ENCODE results near the gene MTHFR.

The MTHFR gene

GRCh38 chr1:11805422-11806306 lies at the start of gene MTHFR, which contains the start of gene CLCN6:
TSS of gene MTHFR (minus strand) at chr1:11805964. CDS start at chr1:11803116, 2,848 bp downstream.
TSS of gene CLCN6 (plus strand) at chr1:11806191. CDS start at chr1:11806263, 72 bp downstream.
- DNase-seq (ENCODE audit: low read depth) = peak; percentile 97

DNA sequence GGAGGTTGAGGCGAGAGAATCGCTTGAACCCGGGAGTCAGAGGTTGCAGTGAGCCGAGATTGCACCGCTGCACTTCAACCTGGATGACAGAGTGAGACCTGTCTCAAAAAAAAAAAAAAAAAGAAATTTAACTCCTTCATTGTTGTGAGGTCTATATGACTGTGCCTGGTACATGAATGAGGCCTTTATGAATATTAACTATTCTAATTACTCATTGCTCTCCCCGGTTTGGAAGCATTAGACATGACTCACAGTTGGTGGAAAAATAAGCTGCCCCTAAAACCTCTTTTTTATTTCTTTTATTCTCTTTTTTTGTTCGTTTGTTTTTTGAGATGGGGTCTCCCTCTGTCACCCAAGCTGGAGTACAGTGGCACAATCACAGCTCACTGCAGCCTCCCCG lies 49.7 kb upstream of the MTHFR start:
- no peak for DNase-seq (ENCODE audit: low read depth)

GRCh38 chr1:11854519-11854918 lies 48.8 kb upstream of the MTHFR start:
- DNase-seq (ENCODE audit: low read depth) = no peak

GRCh38 chr1:11851180-11851579 lies 45.4 kb upstream of the MTHFR start:
- no peak for DNase-seq (ENCODE audit: low read depth)

DNA sequence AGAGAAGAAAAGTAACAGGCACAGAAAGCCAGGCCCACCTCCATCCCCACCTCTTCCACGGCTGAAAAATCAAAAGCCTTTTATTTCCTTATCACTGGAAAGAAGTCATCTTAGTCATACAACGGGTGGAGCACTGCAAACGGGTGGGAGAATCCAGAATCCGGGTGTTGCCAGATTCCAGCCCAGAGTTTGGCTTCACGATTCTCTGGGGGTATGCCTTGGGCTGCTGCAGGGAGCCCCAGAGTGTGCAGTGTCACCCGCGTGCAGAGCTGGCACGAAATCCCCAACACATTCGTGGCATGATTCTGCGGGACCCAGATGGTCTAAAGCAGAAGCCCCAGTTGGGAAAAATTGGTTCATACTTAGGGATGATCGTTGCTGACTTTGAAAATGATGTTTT lies 44.4 kb upstream of the MTHFR start:
- DNase-seq (ENCODE audit: low read depth) = no peak

DNA sequence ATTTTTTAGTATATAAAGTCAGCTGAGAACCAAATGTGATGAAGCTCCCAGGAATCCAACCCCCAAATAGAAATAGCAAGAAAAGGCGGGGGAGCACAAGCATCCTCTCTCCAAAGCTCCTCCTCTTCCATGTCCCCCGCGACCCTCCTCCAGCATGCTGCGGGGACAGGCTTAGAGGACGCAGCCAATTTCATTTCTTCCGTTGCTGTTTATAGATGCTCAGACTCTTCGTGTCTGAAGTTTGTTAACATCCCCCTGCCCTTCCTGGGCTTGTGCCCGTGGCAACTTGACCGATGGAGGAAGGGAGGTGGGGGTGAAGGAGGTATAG lies 42.6 kb upstream of the MTHFR start:
- DNase-seq (ENCODE audit: low read depth) = no peak

DNA sequence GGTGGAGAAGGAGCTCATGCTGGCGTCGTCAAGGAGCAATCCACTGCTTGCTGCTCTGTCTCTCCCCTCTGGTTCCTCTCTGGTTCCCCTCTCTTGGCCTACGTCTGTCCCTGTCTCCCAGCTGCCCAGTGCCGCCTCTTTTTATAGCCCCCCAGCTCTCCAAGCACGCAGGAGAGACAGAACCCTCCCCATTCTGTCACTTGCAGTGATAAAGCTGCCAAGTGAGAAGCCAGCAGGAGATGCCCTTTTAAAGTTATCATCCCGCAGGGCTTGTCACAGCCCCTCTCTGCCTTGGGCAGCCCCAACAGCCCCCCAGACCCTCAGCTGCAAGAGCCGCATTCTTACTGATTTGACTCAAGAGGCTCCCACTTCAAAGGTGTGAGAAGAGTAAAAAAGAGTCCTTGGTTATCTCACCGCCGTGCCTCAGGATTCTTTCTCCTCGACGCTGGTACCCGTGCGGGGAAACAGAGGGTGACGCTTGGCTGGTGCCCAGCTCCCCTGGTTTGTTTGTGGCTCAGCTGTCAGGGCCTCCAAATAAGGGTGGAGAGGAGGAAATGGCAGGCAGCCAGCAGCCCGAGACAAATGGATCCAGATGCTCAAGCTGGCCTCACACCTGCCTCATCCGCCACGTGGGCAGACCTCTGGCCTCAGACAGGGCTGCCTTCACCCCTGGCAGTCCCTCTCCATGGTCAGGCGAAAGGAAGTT lies 42.1 kb upstream of the MTHFR start, which contains the start of gene NPPA:
TSS of gene NPPA (minus strand) at position 117 of the 706 bp plus-strand sequence. CDS start at position 18, 99 bp downstream.
- no peak for DNase-seq (ENCODE audit: low read depth)

DNA sequence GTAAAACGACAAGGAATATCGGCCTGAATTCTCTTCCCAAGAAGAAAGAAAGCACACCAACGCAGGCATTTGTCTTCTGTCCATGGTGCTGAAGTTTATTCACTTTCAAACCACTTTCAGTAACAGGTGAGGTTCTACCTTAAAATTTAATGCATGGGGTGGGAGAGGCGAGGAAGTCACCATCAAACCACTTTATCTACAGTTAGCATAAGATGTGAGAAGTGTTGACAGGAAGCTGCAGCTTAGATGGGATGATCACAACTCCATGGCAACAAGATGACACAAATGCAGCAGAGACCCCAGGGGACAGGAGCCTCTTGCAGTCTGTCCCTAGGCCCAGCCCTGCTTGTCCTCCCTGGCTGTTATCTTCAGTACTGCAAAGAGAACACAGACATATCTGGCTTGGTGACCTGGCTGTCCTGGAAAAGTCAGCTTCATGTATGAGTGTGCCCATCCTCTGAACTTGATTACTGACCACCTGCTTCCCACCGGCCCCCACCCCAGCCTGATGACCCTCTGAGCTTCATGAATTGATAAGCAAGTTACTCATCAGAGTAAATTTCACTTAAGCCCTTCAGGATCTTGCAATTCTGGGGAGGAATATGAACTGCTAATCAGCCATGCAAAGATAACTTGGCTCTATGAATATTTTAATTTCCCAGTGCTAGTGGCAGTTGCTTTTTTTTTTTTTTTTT lies 40.0 kb upstream of the MTHFR start:
- DNase-seq (ENCODE audit: low read depth) = no peak

DNA sequence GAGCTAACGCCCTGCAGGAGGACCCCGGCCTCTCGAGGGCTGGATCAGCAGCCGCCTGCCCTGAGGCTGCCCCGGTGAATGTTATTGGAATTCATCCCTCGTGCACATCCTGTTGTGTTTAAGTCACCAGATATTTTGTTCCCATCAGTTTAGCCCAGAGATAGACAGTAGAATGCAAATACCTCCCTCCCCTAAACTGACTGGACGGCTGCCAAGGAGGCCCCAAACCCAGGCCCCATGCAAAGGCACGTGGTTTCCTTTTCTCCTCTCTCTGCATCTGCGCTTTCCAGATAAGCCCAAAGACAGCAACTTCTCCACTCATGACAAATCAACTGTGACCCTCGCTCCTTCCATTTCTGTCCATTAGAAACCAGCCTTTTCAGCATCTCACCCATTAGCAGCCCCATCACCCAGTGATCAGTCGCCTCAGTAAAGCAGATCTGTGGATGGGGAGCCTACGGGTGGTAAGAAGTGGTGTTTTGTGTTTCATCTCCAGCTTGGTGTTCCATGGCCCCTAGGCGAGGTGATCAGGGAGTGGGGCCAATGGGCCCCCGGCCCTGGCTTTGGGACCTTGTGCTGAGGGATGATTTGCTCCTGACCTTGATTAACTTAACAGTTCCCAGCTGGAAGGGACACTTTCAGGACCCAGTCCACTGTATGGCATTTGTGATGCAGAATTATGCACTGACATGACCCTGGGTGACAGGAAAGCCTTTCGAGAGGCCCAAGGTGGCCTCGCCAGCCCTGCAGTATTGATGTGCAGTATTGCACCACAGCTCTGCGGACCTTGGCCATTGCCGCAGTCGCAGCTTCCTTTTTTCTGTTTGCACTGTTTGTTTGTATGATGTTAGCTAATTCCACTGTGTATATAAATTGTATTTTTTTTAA lies 36.6 kb upstream of the MTHFR start:
- no peak for DNase-seq (ENCODE audit: low read depth)

DNA sequence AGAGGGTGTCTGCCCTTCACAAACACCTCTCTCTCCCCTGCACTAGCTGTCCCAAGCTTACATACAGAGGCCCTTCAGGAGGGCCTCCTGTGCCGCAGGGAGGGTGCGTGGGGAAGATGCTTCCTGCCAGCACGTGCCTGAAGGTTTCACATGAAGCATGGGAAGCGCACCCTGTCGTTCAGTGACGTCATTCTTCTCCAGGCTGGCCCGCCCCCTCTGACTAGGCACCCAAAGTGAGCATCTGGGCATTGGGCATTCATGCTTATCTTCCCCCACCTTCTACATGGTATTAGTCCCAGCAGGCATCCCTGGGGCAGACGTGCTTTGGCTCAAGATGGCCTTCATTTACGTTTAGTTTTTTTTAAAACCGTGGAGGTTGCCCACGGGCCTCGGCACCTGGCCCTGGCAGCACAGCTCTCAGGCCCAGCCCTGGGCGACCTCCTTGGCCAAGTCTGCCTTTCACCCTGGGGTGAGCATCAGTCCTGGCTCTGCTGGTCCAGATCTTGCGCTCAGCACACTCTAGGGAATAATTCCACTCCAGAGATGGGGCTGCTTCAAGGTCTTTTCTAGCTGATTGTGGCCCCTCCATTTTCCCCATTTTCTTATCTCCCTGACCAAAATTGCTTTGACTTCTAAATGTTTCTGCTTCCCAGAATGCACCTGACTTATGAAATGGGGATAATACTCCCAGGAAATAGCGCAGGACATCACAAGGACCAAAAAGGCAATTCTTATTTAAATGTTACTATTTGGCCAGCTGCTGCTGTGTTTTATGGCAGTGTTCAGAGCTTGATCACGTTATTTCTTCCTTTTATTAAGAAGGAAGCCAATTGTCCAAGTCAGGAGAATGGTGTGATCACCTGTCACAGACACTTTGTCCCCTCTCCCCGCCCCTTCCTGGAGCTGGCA lies 35.7 kb upstream of the MTHFR start:
- no peak for DNase-seq (ENCODE audit: low read depth)

DNA sequence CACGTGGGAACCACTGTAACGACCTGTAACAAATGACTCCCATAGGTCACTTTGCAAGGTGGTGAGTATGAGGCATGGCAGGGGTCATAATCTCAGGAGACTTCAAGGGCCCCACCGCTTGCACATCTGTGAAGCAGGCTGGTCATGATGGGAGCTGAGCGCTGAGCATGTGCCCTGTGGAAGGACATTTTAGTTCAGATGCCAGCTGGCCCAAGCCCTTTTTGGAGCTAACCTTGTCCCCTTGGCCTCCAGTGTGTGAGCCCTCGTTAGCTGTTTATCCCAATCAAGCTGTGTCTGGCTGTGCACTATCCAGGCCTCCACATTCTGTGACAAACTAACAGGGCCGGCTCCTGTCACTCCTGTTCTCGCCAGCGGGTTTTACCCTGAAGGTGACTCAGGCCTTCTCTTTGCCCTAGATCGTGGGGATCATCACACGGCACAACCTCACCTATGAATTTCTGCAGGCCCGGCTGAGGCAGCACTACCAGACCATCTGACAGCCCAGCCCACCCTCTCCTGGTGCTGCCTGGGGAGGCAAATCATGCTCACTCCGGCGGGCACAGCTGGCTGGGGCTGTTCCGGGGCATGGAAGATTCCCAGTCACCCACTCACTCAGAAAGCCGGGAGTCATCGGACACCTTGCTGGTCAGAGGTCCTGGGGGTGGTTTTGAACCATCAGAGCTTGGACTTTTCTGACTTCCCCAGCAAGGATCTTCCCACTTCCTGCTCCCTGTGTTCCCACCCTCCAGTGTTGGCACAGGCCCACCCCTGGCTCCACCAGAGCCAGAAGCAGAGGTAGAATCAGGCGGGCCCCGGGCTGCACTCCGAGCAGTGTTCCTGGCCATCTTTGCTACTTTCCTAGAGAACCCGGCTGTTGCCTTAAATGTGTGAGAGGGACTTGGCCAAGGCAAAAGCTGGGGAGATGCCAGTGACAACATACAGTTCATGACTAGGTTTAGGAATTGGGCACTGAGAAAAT lies 34.3 kb upstream of the MTHFR start:
- DNase-seq (ENCODE audit: low read depth) = no peak

DNA sequence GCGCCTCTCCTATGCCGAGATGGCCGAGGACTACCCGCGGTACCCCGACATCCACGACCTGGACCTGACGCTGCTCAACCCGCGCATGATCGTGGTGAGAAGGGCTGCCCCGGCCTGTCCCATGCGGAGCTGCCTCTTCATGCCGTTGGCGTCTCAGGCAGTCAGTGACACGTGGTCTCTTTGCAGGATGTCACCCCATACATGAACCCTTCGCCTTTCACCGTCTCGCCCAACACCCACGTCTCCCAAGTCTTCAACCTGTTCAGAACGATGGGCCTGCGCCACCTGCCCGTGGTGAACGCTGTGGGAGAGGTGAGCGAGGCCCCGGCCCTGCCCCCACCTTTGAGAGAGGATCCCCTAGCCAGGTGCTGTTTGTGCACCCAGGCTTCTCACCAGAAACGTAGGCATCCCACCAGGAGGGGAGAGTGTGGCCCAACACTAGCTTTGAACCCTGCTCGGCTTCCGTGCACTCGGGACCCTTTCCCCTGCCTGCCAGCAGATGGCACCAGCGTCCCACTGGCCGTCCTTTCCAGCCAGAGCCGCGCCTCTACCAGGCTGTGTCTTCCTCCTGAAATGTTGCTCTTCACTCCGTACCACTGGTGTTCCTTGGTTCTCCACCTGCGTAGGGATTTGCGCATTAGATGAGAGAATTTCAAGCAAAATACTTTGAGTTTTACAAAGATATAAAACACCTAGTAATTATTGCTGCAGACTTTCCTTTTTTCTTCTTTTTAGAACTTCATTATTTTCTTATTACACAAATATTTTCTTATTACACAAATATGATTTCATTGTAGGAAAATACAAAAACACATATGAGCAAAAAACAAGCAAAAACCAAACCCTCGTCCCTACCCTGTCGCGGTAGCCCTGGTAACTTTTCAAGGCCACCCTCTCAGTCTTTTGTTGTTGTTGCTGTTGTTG lies 32.8 kb upstream of the MTHFR start:
- DNase-seq (ENCODE audit: low read depth) = peak; percentile 55

GRCh38 chr1:11837767-11838348 lies 32.1 kb upstream of the MTHFR start:
- no peak for DNase-seq (ENCODE audit: low read depth)

DNA sequence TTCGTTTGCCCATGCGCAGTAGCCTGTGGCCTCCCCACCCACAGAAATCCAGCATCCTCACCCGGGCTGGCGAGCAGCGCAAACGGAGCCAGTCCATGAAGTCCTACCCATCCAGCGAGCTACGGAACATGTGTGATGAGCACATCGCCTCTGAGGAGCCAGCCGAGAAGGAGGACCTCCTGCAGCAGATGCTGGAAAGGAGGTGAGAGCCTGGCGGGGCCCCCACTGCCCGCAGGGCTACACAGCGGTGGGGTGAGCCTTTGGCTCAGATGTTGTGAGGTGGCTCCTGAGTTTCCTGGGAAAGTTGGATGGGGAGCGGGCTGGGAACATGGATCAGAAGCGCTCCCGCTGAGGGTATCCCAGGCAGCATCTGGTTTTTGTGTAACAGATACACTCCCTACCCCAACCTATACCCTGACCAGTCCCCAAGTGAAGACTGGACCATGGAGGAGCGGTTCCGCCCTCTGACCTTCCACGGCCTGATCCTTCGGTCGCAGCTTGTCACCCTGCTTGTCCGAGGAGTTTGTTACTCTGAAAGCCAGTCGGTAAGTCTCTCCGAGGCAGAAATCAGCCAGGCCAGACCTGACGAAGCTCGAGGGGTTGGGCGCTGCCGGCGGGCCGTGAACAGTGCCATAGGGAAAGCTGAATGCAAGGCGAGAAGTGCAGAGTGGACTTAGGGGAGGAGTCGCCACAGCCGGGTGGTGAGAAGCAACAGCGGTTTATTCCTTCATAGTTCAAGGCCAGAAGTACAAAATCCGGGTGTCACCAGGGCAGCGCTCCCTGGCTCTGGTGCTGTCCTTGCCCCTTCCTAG lies 31.4 kb upstream of the MTHFR start:
- DNase-seq (ENCODE audit: low read depth) = no peak

DNA sequence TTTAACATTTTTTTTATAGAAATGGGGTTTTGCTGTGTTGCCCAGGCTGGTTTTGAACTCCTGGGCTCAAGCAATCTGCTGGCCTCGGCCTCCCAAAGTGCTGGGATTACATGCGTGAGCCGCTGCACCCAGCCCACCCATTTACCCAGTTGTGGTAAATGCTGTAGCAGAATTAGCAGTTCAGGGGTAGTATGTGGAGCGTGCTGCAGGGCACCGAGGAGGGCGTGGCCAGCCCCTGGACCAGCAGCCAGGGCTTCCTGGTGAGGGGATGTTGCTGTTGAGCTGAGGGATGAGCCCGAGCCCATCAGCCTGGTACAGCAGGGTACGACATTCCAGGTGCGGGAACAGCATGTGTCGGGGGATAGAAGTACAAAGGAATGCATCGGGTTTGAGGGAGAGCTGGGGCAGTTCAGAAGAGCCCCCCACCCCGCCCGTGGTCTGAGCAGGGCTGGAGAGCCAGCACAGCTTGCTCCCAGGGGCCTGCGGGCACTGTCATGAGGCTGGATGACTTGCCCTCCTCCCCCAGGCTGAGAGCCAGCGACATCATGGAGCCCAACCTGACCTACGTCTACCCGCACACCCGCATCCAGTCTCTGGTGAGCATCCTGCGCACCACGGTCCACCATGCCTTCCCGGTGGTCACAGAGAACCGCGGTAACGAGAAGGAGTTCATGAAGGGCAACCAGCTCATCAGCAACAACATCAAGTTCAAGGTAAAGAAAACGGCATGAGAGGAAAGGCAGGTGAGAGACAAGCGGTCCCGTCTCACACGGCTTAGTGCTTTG lies 29.9 kb upstream of the MTHFR start:
- no peak for DNase-seq (ENCODE audit: low read depth)

GRCh38 chr1:11833900-11834299 lies 28.1 kb upstream of the MTHFR start:
- DNase-seq (ENCODE audit: low read depth) = no peak

Measured in activated T-helper 1 cell treated with Interleukin-2 at 50 U/mL for 16 hours (primary cell).